Ishikawa (cell line): Measurements from ENCODE around the gene DPYSL5.

Source experiments
- CEBPB ChIP-seq: IDR thresholded peaks from 2 replicates; pipeline ENCODE4 v1.6.1; 2012
- CREB1 ChIP-seq: IDR thresholded peaks from 2 replicates; pipeline ENCODE4 v1.6.1; 2012; ENCODE audit warnings: low read depth
- EGR1 ChIP-seq: IDR thresholded peaks from 2 replicates; pipeline ENCODE4 v1.6.1; 2012
- EP300 ChIP-seq: IDR thresholded peaks from 2 replicates; pipeline ENCODE4 v1.6.1; 2012; ENCODE audit warnings: borderline replicate concordance
- FOXM1 ChIP-seq: IDR thresholded peaks from 2 replicates; pipeline ENCODE4 v1.6.1; 2012; ENCODE audit warnings: low read depth, borderline replicate concordance
- MAX ChIP-seq: IDR thresholded peaks from 2 replicates; pipeline ENCODE4 v1.6.1; 2012
- NFIC ChIP-seq: IDR thresholded peaks from 2 replicates; pipeline ENCODE4 v1.6.1; 2012
- RAD21 ChIP-seq: IDR thresholded peaks from 2 replicates; pipeline ENCODE4 v1.6.1; 2012; ENCODE audit warnings: low read depth
- REST ChIP-seq: IDR thresholded peaks from 2 replicates; pipeline ENCODE4 v1.6.1; 2012; ENCODE audit warnings: low read depth, mild to moderate bottlenecking
- TAF1 ChIP-seq: IDR thresholded peaks from 2 replicates; pipeline ENCODE4 v1.6.1; 2012; ENCODE audit warnings: low read depth, mild to moderate bottlenecking
- TCF12 ChIP-seq: IDR thresholded peaks from 2 replicates; pipeline ENCODE4 v1.6.1; 2012; ENCODE audit warnings: low read depth
- TEAD4 ChIP-seq: IDR thresholded peaks from 2 replicates; pipeline ENCODE4 v1.6.1; 2012
- USF1 ChIP-seq: IDR thresholded peaks from 2 replicates; pipeline ENCODE4 v1.6.1; 2012
- YY1 ChIP-seq: IDR thresholded peaks from 2 replicates; pipeline ENCODE4 v1.6.1; 2012; ENCODE audit warnings: low read depth
- ZBTB7A ChIP-seq: IDR thresholded peaks from 2 replicates; pipeline ENCODE4 v1.6.1; 2012; ENCODE audit warnings: low read depth

DPYSL5 gene

GRCh38 chr2:26932974-26933373 is 85.0 kb downstream of the DPYSL5 start:
- TF ChIP-seq TEAD4 (no peak), CREB1 (no peak), ZBTB7A (no peak), EGR1 (no peak), TAF1 (no peak), TCF12 (no peak), YY1 (no peak), CEBPB (no peak), NFIC (no peak), EP300 (no peak), MAX (no peak), FOXM1 (no peak), USF1 (no peak), REST (no peak), RAD21 (no peak)

GRCh38 chr2:26933431-26934334 is 85.8 kb downstream of the DPYSL5 start:
- no peak for TF ChIP-seq TEAD4
- TF ChIP-seq RAD21: no peak
- no peak for TF ChIP-seq TAF1
- TF ChIP-seq EGR1: no peak
- no peak for TF ChIP-seq ZBTB7A
- no peak for TF ChIP-seq CEBPB
- no peak for TF ChIP-seq CREB1
- TF ChIP-seq TCF12: no peak
- no peak for TF ChIP-seq NFIC

GRCh38 chr2:26934335-26934724 is 86.4 kb downstream of the DPYSL5 start:
- TF ChIP-seq EP300: no peak
- no peak for TF ChIP-seq YY1
- TF ChIP-seq REST: no peak
- no peak for TF ChIP-seq ZBTB7A
- TF ChIP-seq NFIC: no peak
- TF ChIP-seq FOXM1: no peak
- no peak for TF ChIP-seq TEAD4
- no peak for TF ChIP-seq RAD21
- TF ChIP-seq CEBPB: no peak
- no peak for TF ChIP-seq TAF1
- no peak for TF ChIP-seq MAX
- no peak for TF ChIP-seq TCF12

GRCh38 chr2:26934985-26935384 is 87.1 kb downstream of the DPYSL5 start:
- no peak for TF ChIP-seq YY1
- no peak for TF ChIP-seq USF1
- no peak for TF ChIP-seq EP300
- no peak for TF ChIP-seq REST
- TF ChIP-seq TCF12: no peak
- no peak for TF ChIP-seq TEAD4
- TF ChIP-seq CEBPB: no peak
- no peak for TF ChIP-seq EGR1
- no peak for TF ChIP-seq ZBTB7A
- TF ChIP-seq RAD21: no peak
- no peak for TF ChIP-seq NFIC
- no peak for TF ChIP-seq CREB1
- TF ChIP-seq TAF1: no peak
- no peak for TF ChIP-seq MAX
